SH-SY5Y (cell line): ENCODE results near the gene SMAD3.

Source experiments
- GATA2 ChIP-seq: IDR thresholded peaks from 2 replicates; pipeline ENCODE4 v1.6.1; 2011; ENCODE audit warnings: mild to moderate bottlenecking, low read depth, low read length
- GATA3 ChIP-seq: IDR thresholded peaks from 2 replicates; pipeline ENCODE4 v1.6.1; 2011; ENCODE audit warnings: low read depth, mild to moderate bottlenecking, low read length, moderate library complexity

DNA sequence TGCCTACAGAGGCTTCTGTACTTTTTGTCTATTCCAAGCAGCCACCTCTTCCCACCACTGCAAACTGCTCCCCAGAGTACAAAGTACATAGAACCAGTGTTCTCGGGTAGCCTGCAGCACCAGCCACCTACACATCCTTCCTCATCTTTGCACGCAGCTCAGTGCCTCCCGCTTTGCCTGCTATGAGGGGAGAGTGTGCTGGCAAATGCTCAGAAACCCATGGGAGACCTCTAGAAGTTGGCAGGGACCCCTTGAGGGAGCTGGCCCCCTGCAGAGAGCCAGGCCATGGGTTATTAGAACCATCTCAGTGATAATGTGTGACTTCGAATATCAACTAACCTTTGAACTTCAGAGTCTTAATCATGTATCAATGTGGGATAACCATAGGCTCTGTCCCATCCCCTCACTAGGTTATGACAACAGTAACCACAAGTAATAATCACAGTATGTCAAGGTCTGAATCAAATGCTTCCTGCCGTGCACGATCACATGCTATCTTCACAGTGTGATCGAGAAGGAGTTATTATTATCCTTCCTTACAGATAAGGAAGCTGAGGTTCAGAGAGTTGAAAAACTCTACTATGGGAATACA is 22.8 kb upstream of the SMAD3 start:
- no peak for TF ChIP-seq GATA3
- TF ChIP-seq GATA2: no peak
